ENCODE measurements around the gene RTN4RL1.

DNA sequence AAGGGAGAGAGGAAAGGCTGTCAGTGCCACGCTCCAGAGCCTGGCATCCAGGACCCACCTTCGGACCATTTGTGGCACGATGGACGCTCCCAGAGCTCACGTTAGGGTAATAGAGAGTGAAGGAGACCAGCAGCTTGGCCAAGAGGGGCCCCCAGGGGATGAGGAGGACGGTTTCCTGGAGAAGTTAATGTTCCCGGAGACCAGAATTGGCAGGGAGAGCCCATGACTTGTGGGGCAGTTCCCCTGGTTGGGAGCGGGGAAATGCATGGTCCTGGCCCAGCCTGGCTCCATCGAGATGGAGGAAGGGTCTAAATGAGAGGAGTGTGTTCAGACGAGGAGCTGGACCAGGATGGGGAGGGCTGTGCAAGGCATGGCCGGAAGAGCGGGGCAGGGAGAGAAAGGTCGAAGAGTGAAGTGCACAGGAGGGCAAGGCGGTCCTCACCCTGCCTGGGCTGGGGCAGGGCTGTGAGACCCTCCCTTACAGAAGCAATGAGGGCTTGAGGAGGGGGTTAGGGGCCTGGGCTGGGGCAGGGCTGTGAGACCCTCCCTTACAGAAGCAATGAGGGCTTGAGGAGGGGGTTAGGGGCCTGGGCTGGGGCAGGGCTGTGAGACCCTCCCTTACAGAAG is 26.9 kb upstream of the RTN4RL1 start:
- TF ChIP-seq TBP (CRISPR knock-in tag; IDR thresholded peaks at IDR 0.05) (no peak), ZNF746 (CRISPR knock-in tag; IDR thresholded peaks at IDR 0.05) (no peak)

Measured in HepG2 (cell line).